ENCODE measurements around the gene XYLT1. TPM values are rescaled to one million over a fixed set of nuclear protein-coding genes. Genes with fewer than 3 reads are reported as not detected.

XYLT1 gene
- total and polyA plus RNA-seq, 2 of the 13 experiments (the other 11 are each of a cell fraction or from before 2014, with no cell fraction given), result not detected

DNA sequence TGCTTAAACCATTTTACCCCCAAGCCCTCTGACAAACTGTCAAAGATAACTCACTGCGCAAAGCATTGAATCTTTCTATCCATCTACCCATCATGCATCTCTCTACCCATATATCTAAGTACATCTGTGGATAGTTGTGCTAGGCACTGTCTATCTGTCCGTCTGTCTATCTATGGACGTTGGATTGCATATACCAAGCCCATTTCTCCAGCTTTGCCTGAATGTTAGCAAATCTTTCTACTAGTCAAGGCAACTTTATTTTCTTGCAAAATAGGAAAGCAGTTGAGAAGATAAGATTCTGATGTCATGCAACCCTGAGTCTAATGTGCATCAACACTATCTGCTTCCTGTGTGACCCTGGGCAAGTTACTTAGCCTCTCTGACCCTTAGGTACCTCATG, 117.2 kb downstream of the XYLT1 start:
- BruUV-seq (replicated peaks), result no TSS peak
- Histone ChIP-seq H3K9ac (ENCODE audit: insufficient read depth, low read depth, low read length) (no peak overlapping the region), H3K27ac (ENCODE audit: extremely low read length, insufficient read depth, low read length) (no peak overlapping the region), H3K27me3 (ENCODE audit: control insufficient read depth in 1 of 2, insufficient read depth in 2 of 2, low read length in 2 of 2) (peaks cover 0 to 18% of the 10 kb centered on the region in 2 experiments; a peak in 2 of 5 replicates), H3K4me2 (ENCODE audit: low read depth, low read length) (no peak overlapping the region), H2AFZ (ENCODE audit: low read length) (no peak overlapping the region), H3K79me2 (ENCODE audit: insufficient read depth, low read length) (no peaks in the 10 kb centered on the region), H4K20me1 (ENCODE audit: insufficient read depth, low read length) (no peaks in the 10 kb centered on the region), H3K4me1 (ENCODE audit: insufficient read depth, low read length) (no peaks in the 10 kb centered on the region), H3K36me3 (replicated peaks in 1 of 2; ENCODE audit: control insufficient read depth in 1 of 2, insufficient read depth in 2 of 2, low read length in 2 of 2) (no peaks in the 10 kb centered on the region), H3K4me3 (replicated peaks in 1 of 3; ENCODE audit: insufficient read depth in 1 of 3, low read depth in 2 of 3, low read length in 3 of 3) (no peak overlapping the region), H3K9me3 (ENCODE audit: low read length) (no peaks in the 10 kb centered on the region)
- WGBS (ENCODE audit: low lambda C conversion rate), result 7% methylated on average over 3 of the region's 3 CpGs
- intact Hi-C loops (cut with micrococcal nuclease; ENCODE audit: unreplicated experiment), result no loop called here
- FAIRE-seq (no peak), ATAC-seq (no peak), DNase-seq (ENCODE audit: low spot score) (no peak)
- in situ Hi-C loops (cut with HindIII; ENCODE audit: extremely low pct_ligation_motif_present, low pct_unique_long_range_greater_than_20kb), result no loop called here
- TF ChIP-seq, protein P1, sequence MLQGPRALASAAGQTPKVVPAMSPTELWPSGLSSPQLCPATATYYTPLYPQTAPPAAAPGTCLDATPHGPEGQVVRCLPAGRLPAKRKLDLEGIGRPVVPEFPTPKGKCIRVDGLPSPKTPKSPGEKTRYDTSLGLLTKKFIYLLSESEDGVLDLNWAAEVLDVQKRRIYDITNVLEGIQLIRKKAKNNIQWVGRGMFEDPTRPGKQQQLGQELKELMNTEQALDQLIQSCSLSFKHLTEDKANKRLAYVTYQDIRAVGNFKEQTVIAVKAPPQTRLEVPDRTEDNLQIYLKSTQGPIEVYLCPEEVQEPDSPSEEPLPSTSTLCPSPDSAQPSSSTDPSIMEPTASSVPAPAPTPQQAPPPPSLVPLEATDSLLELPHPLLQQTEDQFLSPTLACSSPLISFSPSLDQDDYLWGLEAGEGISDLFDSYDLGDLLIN (CRISPR knock-in tag; IDR thresholded peaks at IDR 0.05; ENCODE audit: borderline replicate concordance), result no peak
- TF ChIP-seq, protein P2, sequence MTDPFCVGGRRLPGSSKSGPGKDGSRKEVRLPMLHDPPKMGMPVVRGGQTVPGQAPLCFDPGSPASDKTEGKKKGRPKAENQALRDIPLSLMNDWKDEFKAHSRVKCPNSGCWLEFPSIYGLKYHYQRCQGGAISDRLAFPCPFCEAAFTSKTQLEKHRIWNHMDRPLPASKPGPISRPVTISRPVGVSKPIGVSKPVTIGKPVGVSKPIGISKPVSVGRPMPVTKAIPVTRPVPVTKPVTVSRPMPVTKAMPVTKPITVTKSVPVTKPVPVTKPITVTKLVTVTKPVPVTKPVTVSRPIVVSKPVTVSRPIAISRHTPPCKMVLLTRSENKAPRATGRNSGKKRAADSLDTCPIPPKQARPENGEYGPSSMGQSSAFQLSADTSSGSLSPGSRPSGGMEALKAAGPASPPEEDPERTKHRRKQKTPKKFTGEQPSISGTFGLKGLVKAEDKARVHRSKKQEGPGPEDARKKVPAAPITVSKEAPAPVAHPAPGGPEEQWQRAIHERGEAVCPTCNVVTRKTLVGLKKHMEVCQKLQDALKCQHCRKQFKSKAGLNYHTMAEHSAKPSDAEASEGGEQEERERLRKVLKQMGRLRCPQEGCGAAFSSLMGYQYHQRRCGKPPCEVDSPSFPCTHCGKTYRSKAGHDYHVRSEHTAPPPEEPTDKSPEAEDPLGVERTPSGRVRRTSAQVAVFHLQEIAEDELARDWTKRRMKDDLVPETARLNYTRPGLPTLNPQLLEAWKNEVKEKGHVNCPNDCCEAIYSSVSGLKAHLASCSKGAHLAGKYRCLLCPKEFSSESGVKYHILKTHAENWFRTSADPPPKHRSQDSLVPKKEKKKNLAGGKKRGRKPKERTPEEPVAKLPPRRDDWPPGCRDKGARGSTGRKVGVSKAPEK (CRISPR knock-in tag; IDR thresholded peaks at IDR 0.05; ENCODE audit: borderline replicate concordance), result no peak
- TF ChIP-seq, protein P3, sequence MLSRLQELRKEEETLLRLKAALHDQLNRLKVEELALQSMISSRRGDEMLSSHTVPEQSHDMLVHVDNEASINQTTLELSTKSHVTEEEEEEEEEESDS (CRISPR knock-in tag; IDR thresholded peaks at IDR 0.05; ENCODE audit: borderline replicate concordance), result no peak
- TF ChIP-seq ZSCAN25 (CRISPR knock-in tag; IDR thresholded peaks at IDR 0.05) (no peak), TSC22D2 (CRISPR knock-in tag; IDR thresholded peaks at IDR 0.05; ENCODE audit: borderline replicate concordance) (no peak), ZNF382 (CRISPR knock-in tag; IDR thresholded peaks at IDR 0.05; ENCODE audit: borderline replicate concordance) (no peak)
- ChIA-PET POLR2A (no interaction called here), CTCF (ENCODE audit: low intra/inter-chr PET ratio, low total read pairs) (no interaction called here)

Data from HepG2 (cell line).